Measurements from ENCODE around the gene EFL1. TPM values are rescaled to one million over a fixed set of nuclear protein-coding genes. Genes with fewer than 3 reads are reported as not detected.

EFL1 gene
- polyA plus RNA-seq, 2 of the 4 experiments (the other 2 are of a cell fraction): 21.2 to 42.3 TPM

DNA sequence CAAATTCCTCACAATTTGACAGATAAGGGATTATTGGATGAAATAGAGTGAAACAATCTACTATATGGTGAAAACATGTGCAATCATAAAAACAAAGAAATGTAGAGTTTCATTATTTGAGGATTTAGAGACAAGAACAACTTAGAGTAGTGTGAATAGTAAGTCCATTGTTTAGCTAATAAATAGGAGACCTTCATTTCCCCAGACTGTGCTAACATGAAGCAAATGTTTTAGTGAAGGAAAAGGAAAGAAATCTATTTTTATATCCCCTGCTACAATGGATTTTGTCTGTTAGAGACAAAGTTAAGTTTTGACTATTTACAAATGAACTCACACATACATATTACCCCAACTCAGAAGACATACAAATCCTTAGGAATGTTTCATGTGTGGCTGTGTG lies 77.8 kb downstream of the EFL1 start:
- ChIA-PET CTCF (interaction anchor here (0.9 to 3.8 kb wide), 4 partner anchors 31 to 90 kb away, joined by 3 to 15 read pairs (median 4); no protein-coding TSS in a partner anchor), POLR2A (no interaction called here)
- no peak for ATAC-seq
- no peak for DNase-seq (ENCODE audit: low read depth in 1 of 2, low spot score in 1 of 2)
- no peak overlapping the region for H3K4me3 ChIP-seq
- H3K4me2 ChIP-seq: no peak overlapping the region
- no peaks in the 10 kb centered on the region for H3K4me1 ChIP-seq
- TF ChIP-seq MAZ (IDR thresholded peaks at IDR 0.05; ENCODE audit: borderline replicate concordance, low read depth, low read length) (no peak), ATOH8 (CRISPR knock-in tag; IDR thresholded peaks at IDR 0.05; ENCODE audit: low read depth) (no peak), RNF2 (IDR thresholded peaks at IDR 0.05; ENCODE audit: borderline replicate concordance, low read depth) (no peak), EP300 (IDR thresholded peaks at IDR 0.05) (no peak), ZNF302 (CRISPR knock-in tag; IDR thresholded peaks at IDR 0.05) (no peak), EHF (CRISPR knock-in tag; IDR thresholded peaks at IDR 0.05) (no peak), NR3C1 (IDR thresholded peaks at IDR 0.05) (no peak)
- TF ChIP-seq, protein P1, sequence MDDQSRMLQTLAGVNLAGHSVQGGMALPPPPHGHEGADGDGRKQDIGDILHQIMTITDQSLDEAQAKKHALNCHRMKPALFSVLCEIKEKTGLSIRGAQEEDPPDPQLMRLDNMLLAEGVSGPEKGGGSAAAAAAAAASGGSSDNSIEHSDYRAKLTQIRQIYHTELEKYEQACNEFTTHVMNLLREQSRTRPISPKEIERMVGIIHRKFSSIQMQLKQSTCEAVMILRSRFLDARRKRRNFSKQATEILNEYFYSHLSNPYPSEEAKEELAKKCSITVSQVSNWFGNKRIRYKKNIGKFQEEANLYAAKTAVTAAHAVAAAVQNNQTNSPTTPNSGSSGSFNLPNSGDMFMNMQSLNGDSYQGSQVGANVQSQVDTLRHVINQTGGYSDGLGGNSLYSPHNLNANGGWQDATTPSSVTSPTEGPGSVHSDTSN (IDR thresholded peaks at IDR 0.05): no peak
- TF ChIP-seq, protein P2, sequence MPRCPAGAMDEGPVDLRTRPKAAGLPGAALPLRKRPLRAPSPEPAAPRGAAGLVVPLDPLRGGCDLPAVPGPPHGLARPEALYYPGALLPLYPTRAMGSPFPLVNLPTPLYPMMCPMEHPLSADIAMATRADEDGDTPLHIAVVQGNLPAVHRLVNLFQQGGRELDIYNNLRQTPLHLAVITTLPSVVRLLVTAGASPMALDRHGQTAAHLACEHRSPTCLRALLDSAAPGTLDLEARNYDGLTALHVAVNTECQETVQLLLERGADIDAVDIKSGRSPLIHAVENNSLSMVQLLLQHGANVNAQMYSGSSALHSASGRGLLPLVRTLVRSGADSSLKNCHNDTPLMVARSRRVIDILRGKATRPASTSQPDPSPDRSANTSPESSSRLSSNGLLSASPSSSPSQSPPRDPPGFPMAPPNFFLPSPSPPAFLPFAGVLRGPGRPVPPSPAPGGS (IDR thresholded peaks at IDR 0.05): no peak
- no peak overlapping the region for H3K27ac ChIP-seq
- H3K9me3 ChIP-seq: no peaks in the 10 kb centered on the region
- FAIRE-seq: peak; percentile 65

DNA sequence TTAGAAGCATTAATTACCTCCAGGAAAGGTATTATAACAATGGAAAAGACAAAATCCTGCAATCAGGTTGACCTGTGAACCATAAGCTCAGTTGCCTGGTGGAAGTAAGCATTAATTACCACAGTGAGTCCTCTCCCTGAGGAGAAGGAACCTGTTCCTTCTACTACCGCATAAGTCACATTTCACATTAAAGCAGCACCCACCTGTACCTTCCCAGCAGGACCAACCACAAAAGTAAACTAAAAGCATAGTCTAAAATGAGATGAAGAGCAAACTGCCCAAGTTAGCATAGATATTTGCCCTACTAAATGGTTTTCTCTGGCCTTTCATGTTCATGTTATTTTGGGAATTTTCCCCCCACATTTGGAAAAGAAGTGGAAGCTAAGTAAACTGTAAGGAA lies 78.2 kb downstream of the EFL1 start:
- no peak for FAIRE-seq
- no peaks in the 10 kb centered on the region for H3K4me1 ChIP-seq
- TF ChIP-seq ZFP36 (IDR thresholded peaks at IDR 0.05; ENCODE audit: borderline replicate concordance, partially characterized antibody): no peak
- no peak for TF ChIP-seq PHF8 (IDR thresholded peaks at IDR 0.05; ENCODE audit: borderline replicate concordance, low read depth)
- no peak for TF ChIP-seq SREBF2 (IDR thresholded peaks at IDR 0.05)
- no peak for TF ChIP-seq HEYL (CRISPR knock-in tag; IDR thresholded peaks at IDR 0.05)
- TF ChIP-seq, protein P3, sequence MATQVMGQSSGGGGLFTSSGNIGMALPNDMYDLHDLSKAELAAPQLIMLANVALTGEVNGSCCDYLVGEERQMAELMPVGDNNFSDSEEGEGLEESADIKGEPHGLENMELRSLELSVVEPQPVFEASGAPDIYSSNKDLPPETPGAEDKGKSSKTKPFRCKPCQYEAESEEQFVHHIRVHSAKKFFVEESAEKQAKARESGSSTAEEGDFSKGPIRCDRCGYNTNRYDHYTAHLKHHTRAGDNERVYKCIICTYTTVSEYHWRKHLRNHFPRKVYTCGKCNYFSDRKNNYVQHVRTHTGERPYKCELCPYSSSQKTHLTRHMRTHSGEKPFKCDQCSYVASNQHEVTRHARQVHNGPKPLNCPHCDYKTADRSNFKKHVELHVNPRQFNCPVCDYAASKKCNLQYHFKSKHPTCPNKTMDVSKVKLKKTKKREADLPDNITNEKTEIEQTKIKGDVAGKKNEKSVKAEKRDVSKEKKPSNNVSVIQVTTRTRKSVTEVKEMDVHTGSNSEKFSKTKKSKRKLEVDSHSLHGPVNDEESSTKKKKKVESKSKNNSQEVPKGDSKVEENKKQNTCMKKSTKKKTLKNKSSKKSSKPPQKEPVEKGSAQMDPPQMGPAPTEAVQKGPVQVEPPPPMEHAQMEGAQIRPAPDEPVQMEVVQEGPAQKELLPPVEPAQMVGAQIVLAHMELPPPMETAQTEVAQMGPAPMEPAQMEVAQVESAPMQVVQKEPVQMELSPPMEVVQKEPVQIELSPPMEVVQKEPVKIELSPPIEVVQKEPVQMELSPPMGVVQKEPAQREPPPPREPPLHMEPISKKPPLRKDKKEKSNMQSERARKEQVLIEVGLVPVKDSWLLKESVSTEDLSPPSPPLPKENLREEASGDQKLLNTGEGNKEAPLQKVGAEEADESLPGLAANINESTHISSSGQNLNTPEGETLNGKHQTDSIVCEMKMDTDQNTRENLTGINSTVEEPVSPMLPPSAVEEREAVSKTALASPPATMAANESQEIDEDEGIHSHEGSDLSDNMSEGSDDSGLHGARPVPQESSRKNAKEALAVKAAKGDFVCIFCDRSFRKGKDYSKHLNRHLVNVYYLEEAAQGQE (IDR thresholded peaks at IDR 0.05): no peak
- no peak for TF ChIP-seq MAFK (IDR thresholded peaks at IDR 0.05; ENCODE audit: partially characterized antibody)
- no peak for TF ChIP-seq TFCP2L1 (CRISPR knock-in tag; IDR thresholded peaks at IDR 0.05)
- TF ChIP-seq CEBPB (IDR thresholded peaks at IDR 0.05): no peak
- no peak for TF ChIP-seq FOXS1 (CRISPR knock-in tag; IDR thresholded peaks at IDR 0.05)
- no peak for TF ChIP-seq POLR2AphosphoS2 (conservative IDR thresholded peaks at IDR 0.05; ENCODE audit: low read length)
- no peak for TF ChIP-seq EHF (CRISPR knock-in tag; IDR thresholded peaks at IDR 0.05)
- TF ChIP-seq, protein P1 (IDR thresholded peaks at IDR 0.05): no peak
- no peak overlapping the region for H3K4me2 ChIP-seq
- ChIA-PET CTCF (interaction anchor here (0.9 to 3.8 kb wide), 4 partner anchors 30 to 89 kb away, joined by 3 to 15 read pairs (median 4); no protein-coding TSS in a partner anchor), POLR2A (no interaction called here)
- H3K27ac ChIP-seq: no peak overlapping the region
- 100% methylated on average over 1 of the region's 1 CpG for WGBS (ENCODE audit: missing lambda C conversion rate)
- H3K4me3 ChIP-seq: no peak overlapping the region
- no peak for ATAC-seq
- H3K9me3 ChIP-seq: no peaks in the 10 kb centered on the region
- no peak for DNase-seq (ENCODE audit: low read depth in 1 of 2, low spot score in 1 of 2)
